ENCODE results near the gene MICAL1.

MICAL1 gene

GRCh38 chr6:109456111-109456583 lies 575 bp upstream of the MICAL1 start (continued):
- no peak for TF ChIP-seq ZSCAN16 (tag by site-specific recombination; IDR thresholded peaks at IDR 0.05)
- no peak for TF ChIP-seq ZNF664 (tag by site-specific recombination; IDR thresholded peaks at IDR 0.05)
- TF ChIP-seq ZFP37 (tag by site-specific recombination; IDR thresholded peaks at IDR 0.05), result no peak
- TF ChIP-seq ZNF560 (tag by site-specific recombination; IDR thresholded peaks at IDR 0.05; ENCODE audit: borderline replicate concordance), result no peak
- TF ChIP-seq ZNF398 (tag by site-specific recombination; IDR thresholded peaks at IDR 0.05), result 0 out of 2 replicates have a peak, but pooled peaks have one; percentile 7
- TF ChIP-seq ZNF747 (tag by site-specific recombination; IDR thresholded peaks at IDR 0.05), result no peak
- no peak for TF ChIP-seq ZBTB1 (tag by site-specific recombination; IDR thresholded peaks at IDR 0.05)
- no peak for TF ChIP-seq KLF7 (tag by site-specific recombination; IDR thresholded peaks at IDR 0.05; ENCODE audit: borderline replicate concordance)
- 0 out of 2 replicates have a peak, but pooled peaks have one; percentile 26 for TF ChIP-seq MEIS1 (CRISPR knock-in tag; IDR thresholded peaks at IDR 0.05; ENCODE audit: borderline replicate concordance)
- no peak for TF ChIP-seq GLI2 (tag by site-specific recombination; IDR thresholded peaks at IDR 0.05; ENCODE audit: borderline replicate concordance, low read depth)
- peak; percentile 27; the same call in 1 of the 2 replicates for TF ChIP-seq ZBTB20 (tag by site-specific recombination; IDR thresholded peaks at IDR 0.05)
- no peak for TF ChIP-seq TSHZ1 (tag by site-specific recombination; IDR thresholded peaks at IDR 0.05; ENCODE audit: borderline replicate concordance)
- no peak for TF ChIP-seq KLF8 (tag by site-specific recombination; IDR thresholded peaks at IDR 0.05)
- TF ChIP-seq ZNF138 (tag by site-specific recombination; IDR thresholded peaks at IDR 0.05; ENCODE audit: borderline replicate concordance), result no peak
- TF ChIP-seq ZNF37A (tag by site-specific recombination; IDR thresholded peaks at IDR 0.05), result no peak
- no peak for TF ChIP-seq ZNF175 (tag by site-specific recombination; IDR thresholded peaks at IDR 0.05)
- TF ChIP-seq MZF1 (tag by site-specific recombination; IDR thresholded peaks at IDR 0.05; ENCODE audit: borderline replicate concordance), result no peak
- TF ChIP-seq ZNF624 (tag by site-specific recombination; IDR thresholded peaks at IDR 0.05), result no peak
- TF ChIP-seq ZNF571 (tag by site-specific recombination; IDR thresholded peaks at IDR 0.05), result no peak
- TF ChIP-seq ZNF10 (tag by site-specific recombination; IDR thresholded peaks at IDR 0.05), result no peak
- TF ChIP-seq ZBTB48 (tag by site-specific recombination; IDR thresholded peaks at IDR 0.05), result no peak; the same call in 1 of the 2 replicates
- TF ChIP-seq ZBTB17 (tag by site-specific recombination; IDR thresholded peaks at IDR 0.05), result no peak; the same call in 1 of the 2 replicates
- no peak for TF ChIP-seq ZBTB6 (tag by site-specific recombination; IDR thresholded peaks at IDR 0.05)
- TF ChIP-seq, protein P1, sequence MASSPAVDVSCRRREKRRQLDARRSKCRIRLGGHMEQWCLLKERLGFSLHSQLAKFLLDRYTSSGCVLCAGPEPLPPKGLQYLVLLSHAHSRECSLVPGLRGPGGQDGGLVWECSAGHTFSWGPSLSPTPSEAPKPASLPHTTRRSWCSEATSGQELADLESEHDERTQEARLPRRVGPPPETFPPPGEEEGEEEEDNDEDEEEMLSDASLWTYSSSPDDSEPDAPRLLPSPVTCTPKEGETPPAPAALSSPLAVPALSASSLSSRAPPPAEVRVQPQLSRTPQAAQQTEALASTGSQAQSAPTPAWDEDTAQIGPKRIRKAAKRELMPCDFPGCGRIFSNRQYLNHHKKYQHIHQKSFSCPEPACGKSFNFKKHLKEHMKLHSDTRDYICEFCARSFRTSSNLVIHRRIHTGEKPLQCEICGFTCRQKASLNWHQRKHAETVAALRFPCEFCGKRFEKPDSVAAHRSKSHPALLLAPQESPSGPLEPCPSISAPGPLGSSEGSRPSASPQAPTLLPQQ (tag by site-specific recombination; IDR thresholded peaks at IDR 0.05), result peak; percentile 24; the same call in 1 of the 2 replicates
- no peak for TF ChIP-seq ZNF580 (tag by site-specific recombination; IDR thresholded peaks at IDR 0.05)
- 0 out of 2 replicates have a peak, but pooled peaks have one; percentile 11 for TF ChIP-seq ZNF2 (tag by site-specific recombination; IDR thresholded peaks at IDR 0.05)
- TF ChIP-seq ZNF221 (tag by site-specific recombination; IDR thresholded peaks at IDR 0.05; ENCODE audit: borderline replicate concordance), result no peak
- TF ChIP-seq ZNF658 (tag by site-specific recombination; IDR thresholded peaks at IDR 0.05), result no peak
- TF ChIP-seq, protein P2, sequence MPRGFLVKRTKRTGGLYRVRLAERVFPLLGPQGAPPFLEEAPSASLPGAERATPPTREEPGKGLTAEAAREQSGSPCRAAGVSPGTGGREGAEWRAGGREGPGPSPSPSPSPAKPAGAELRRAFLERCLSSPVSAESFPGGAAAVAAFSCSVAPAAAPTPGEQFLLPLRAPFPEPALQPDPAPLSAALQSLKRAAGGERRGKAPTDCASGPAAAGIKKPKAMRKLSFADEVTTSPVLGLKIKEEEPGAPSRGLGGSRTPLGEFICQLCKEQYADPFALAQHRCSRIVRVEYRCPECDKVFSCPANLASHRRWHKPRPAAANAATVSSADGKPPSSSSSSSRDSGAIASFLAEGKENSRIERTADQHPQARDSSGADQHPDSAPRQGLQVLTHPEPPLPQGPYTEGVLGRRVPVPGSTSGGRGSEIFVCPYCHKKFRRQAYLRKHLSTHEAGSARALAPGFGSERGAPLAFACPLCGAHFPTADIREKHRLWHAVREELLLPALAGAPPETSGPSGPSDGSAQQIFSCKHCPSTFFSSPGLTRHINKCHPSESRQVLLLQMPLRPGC (tag by site-specific recombination; IDR thresholded peaks at IDR 0.05), result no peak
- no peak for TF ChIP-seq REPIN1 (tag by site-specific recombination; IDR thresholded peaks at IDR 0.05; ENCODE audit: low read depth)
- TF ChIP-seq FEZF1 (tag by site-specific recombination; IDR thresholded peaks at IDR 0.05), result no peak
- TF ChIP-seq KLF9 (tag by site-specific recombination; IDR thresholded peaks at IDR 0.05; ENCODE audit: low read depth), result peak; percentile 53
